GM19023 (cell line): ENCODE measurements around the gene C11orf24.

Source experiments
- ATAC-seq: cut with Tn5 transposase; IDR thresholded peaks from one replicate; pipeline ENCODE4 v1.9.1; 2021; ENCODE audit warnings: mild to moderate bottlenecking, moderate library complexity; ENCODE audit not compliant: unreplicated experiment

C11orf24 gene

DNA sequence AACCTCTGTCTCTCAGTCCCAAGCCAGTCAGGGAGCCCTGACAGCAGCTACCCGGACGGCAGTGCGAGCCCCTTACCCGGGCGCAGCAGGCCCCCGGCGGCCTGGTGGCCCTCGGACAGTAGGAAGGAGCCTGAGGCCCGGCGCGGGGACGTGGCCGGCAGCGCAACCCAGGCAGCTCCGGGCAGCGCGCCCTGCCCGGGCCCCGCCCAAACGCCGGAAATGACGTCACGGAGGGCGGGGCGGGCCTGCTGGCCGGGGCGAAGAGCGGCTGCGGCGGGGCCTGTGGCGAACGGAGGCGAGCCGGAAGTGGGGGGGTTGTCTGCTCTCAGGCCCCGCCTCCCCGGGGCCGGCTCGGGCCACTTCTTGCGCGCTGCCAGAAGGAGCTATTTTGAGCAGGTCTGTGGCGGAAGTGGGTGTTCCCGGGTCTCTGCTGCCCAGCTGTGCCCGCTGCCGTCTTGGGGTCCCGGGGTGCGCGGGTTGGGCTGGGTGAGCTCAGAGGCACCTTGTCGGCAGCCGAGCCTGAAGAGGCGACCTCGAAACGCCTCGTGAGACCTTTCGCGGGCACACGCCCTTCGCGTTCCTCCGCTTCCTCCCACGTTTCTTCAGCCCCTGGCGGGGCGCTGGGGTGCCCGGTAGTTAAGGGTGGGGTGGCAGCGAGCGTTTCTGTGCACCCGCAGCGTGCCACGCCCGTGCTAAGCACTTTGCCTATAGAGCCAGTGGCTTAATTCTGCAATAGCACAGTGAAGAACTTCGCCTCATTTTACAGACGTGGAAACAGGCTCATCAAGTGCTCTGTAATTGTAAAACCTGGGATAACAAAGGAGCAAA is at the start of gene C11orf24:
C11orf24 (minus strand) TSS at position 193 of the 828 bp plus-strand sequence. CDS start 8,206 bp downstream, outside the sequence.
- ATAC-seq, result peak; percentile 81

DNA sequence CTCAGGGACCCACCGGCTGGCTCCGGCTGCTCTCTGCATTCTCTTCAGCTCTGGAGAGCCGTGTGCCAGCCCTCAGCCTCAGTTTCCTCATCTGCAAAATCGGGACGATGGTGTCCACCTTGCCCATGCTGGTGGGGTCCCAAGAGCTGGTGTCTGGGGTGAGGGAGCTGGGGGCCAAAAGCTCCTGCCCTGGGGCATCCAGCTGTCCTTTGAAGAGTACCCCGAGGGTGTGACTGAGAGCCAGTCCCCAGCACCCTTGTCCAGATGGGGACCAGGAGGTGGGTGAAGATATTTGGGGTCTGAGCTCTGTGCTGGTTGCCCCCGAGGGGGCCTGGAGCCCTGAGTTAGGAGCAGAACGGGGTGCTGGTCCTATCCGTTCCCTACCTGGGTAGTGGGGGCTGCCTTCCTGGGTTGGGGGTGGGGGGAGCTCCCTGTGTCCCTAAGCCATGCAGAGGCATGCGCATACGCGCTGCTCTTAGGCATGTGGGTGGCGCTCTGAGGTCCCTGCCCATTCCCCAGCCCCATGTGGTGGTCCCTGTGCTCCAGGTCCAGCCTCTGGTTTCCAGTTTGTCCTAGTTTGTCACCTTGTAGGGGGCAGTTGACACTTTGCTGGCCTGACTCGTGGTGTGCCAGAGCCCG is 45.5 kb upstream of the C11orf24 start:
- no peak for ATAC-seq

- ATAC-seq, result no peak
Measured at GRCh38 chr11:68315171-68315920, 43.6 kb upstream of the C11orf24 start.

- ATAC-seq, result no peak
Measured at GRCh38 chr11:68314203-68315170, 42.7 kb upstream of the C11orf24 start.

GRCh38 chr11:68313574-68314202 is 41.9 kb upstream of the C11orf24 start:
- no peak for ATAC-seq

GRCh38 chr11:68312780-68313573 is 41.2 kb upstream of the C11orf24 start:
- ATAC-seq, result no peak

GRCh38 chr11:68312117-68312779 is 40.5 kb upstream of the C11orf24 start, which contains the start of gene LRP5:
Gene LRP5 (plus strand): TSS chr11:68312591. CDS start chr11:68312715, 124 bp downstream.
- ATAC-seq, result no peak

DNA sequence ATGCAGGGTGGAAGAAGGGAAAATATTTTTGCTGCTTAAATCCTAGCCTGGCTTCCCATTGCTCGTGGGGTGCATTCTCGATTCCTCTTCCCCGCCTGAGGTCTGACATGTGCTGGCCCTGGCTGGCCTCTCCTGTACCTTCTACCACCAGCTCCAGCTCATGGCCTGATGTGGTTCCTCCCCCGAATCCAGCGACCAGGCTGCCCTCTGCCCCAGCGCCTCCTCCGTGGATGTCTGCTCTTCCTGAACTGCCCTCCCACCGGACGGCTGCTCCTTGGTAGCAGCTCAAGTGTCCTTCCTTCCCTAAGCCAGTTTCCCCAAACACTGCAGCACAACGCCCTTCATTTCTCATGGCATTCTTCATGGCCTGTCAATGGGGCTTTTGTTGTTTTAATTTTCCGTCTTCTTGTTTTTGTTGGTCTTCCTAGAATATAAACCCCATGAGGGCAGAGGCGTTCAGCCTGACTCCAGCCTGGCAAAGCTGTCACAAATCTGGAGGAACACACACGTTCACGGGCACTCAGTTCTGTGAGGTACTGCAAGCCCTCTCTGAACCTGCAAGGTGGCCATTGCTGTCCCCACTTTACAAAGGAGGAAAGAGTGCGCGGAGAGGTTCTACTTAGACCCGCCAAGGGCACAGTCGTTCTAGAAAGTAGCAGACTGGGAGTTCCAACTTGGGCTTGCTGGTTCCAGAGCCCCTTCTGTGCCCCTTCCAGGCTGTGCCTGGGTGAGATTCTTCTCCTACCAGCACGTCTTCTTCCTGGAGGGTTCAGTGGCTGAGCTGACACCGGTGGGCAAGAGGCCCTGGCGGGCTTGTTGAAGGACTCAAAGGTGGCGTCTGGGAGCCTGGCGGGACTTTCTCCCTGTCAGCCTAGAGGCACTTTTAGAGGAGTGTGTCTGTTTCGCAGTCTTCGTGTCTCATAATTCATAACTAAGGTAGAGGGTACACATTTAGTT is 39.7 kb upstream of the C11orf24 start:
- no peak for ATAC-seq

GRCh38 chr11:68309621-68310185 is 37.9 kb upstream of the C11orf24 start:
- ATAC-seq, result no peak

- ATAC-seq, result no peak
Measured at GRCh38 chr11:68308068-68308467, 36.3 kb upstream of the C11orf24 start.

GRCh38 chr11:68306636-68307035 is 34.9 kb upstream of the C11orf24 start:
- no peak for ATAC-seq

GRCh38 chr11:68303982-68304780 is 32.4 kb upstream of the C11orf24 start:
- no peak for ATAC-seq

- no peak for ATAC-seq
Measured at GRCh38 chr11:68303083-68303482, 31.3 kb upstream of the C11orf24 start.

DNA sequence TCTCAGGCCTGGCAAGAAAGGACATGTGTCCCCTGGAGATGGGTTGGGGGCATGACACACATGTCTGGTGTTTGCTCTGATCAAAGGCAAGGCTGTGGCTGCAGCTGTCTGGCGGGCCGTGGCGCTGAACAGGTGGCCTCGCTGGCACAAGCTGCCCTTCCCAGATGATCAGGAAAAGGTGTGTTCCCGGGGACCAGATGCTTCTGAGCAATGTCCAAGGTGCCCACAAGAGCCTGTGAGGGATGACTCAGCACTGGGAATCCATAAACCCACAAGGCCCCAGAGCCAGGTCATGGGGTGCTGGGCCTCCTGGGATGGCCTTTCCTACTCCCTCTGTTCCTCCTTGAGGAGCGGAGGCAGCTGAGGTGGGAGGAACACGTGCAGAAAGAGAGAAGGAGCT is 30.9 kb upstream of the C11orf24 start:
- no peak for ATAC-seq

GRCh38 chr11:68302256-68302655 is 30.5 kb upstream of the C11orf24 start:
- ATAC-seq, result no peak
